Type B pancreatic cell (in vitro differentiated cells): ENCODE data around the gene LILRA1. TPM values are rescaled to one million over a fixed set of nuclear protein-coding genes. Genes with fewer than 3 reads are reported as not detected.
"Not testable (repeated sequence)": the region's sequence is repeated elsewhere in the genome, so short reads cannot be mapped to it uniquely, and the experiment has no call there.

ENCODE experiments used
- DNase-seq: peaks from one replicate; pipeline ENCODE4 v3.0.0; 2021; ENCODE audit warnings: mixed read lengths; ENCODE audit not compliant: unreplicated experiment; ENCODE audit errors: extremely low spot score
- H3K27ac Mint-ChIP-seq: 2 replicates; pipeline ENCODE4 v1.8.0; 2021; ENCODE audit warnings: mild to moderate bottlenecking, mixed read lengths
- H3K27me3 Mint-ChIP-seq: 2 replicates; pipeline ENCODE4 v1.8.0; 2021; ENCODE audit warnings: mixed read lengths
- H3K36me3 Mint-ChIP-seq: 2 replicates; pipeline ENCODE4 v1.8.0; 2021; ENCODE audit warnings: mixed read lengths
- H3K4me1 Mint-ChIP-seq: one replicate; pipeline ENCODE4 v1.8.0; 2021; ENCODE audit warnings: mixed read lengths; ENCODE audit not compliant: unreplicated experiment
- H3K4me3 Mint-ChIP-seq: 2 replicates; pipeline ENCODE4 v1.8.0; 2021; ENCODE audit warnings: mild to moderate bottlenecking, mixed read lengths
- H3K9me3 Mint-ChIP-seq: 2 replicates; pipeline ENCODE4 v1.8.0; 2021; ENCODE audit warnings: mixed read lengths
- long read RNA-seq: library from polyadenylated mRNA; unstranded; transcript quantifications from one replicate; pipeline ENCODE4 v2.0.0, GENCODE V29; 2020
- total RNA-seq: library from RNA; stranded (reverse); gene quantifications from 2 replicates; pipeline ENCODE4 v1.2.1, GENCODE V29; 2021; ENCODE audit warnings: low replicate concordance
- TF ChIP-seq, protein P1 (sequence below): fragments of 200-600 bp; sonication (generic); conservative IDR thresholded peaks from 2 replicates; pipeline ENCODE4 v1.5.0; 2021; ENCODE audit warnings: antibody characterized with exemption, mild to moderate bottlenecking

Gene LILRA1
- not detected in 2 replicates for total RNA-seq
- long read RNA-seq, result 0 reads

DNA sequence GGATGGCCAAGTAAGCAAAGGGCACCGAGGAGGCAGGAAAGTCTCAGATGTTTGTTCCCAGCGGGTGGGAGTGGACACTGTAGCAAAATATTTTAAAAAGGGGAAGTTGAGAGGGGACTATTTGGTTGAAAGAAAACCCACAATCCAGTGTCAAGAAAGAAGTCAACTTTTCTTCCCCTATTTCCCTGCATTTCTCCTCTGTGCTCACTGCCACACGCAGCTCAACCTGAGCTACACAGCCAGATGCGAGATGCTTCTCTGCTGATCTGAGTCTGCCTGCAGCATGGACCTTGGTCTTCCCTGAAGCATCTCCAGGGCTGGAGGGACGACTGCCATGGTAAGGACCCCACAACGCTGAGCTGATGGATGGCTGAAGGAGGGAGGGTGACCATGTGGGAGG, at the start of gene LILRA1:
TSS of gene LILRA1 (plus strand) at position 188 of the 400 bp plus-strand sequence. CDS start 613 bp downstream, outside the sequence.
- H3K36me3 Mint-ChIP-seq, DNase-seq, H3K27me3 Mint-ChIP-seq, H3K27ac Mint-ChIP-seq, H3K4me1 Mint-ChIP-seq, H3K4me3 Mint-ChIP-seq: not testable (repeated sequence)
- peaks cover 13% of the 10 kb centered on the region for H3K9me3 Mint-ChIP-seq

DNA sequence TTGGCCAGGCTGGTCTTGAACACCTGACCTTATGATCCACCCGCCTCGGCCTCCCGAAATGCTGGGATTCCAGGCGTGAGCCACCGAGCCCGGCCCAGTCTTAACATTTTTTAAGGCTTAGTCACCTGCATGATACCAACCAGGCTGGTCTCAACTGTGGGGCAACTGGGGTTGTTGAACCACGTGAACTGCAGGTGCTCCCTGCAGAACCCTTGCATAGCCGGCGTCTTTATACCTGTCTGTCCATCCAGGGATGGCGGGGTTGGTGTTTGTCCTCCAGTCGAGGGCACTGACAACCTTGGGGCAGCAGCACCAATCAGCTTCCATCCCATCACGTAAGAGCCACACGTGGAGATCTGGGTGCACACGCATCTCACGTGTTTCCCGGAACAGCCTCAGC, 44.6 kb upstream of the LILRA1 start:
- Mint-ChIP-seq H3K4me3 (no peak overlapping the region), H3K9me3 (peaks cover 15% of the 10 kb centered on the region), H3K27me3 (no peaks in the 10 kb centered on the region), H3K36me3 (no peaks in the 10 kb centered on the region), H3K27ac (no peak overlapping the region), H3K4me1 (no peaks in the 10 kb centered on the region)
- TF ChIP-seq, protein P1, sequence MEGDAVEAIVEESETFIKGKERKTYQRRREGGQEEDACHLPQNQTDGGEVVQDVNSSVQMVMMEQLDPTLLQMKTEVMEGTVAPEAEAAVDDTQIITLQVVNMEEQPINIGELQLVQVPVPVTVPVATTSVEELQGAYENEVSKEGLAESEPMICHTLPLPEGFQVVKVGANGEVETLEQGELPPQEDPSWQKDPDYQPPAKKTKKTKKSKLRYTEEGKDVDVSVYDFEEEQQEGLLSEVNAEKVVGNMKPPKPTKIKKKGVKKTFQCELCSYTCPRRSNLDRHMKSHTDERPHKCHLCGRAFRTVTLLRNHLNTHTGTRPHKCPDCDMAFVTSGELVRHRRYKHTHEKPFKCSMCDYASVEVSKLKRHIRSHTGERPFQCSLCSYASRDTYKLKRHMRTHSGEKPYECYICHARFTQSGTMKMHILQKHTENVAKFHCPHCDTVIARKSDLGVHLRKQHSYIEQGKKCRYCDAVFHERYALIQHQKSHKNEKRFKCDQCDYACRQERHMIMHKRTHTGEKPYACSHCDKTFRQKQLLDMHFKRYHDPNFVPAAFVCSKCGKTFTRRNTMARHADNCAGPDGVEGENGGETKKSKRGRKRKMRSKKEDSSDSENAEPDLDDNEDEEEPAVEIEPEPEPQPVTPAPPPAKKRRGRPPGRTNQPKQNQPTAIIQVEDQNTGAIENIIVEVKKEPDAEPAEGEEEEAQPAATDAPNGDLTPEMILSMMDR, result no peak
- no peak for DNase-seq

DNA sequence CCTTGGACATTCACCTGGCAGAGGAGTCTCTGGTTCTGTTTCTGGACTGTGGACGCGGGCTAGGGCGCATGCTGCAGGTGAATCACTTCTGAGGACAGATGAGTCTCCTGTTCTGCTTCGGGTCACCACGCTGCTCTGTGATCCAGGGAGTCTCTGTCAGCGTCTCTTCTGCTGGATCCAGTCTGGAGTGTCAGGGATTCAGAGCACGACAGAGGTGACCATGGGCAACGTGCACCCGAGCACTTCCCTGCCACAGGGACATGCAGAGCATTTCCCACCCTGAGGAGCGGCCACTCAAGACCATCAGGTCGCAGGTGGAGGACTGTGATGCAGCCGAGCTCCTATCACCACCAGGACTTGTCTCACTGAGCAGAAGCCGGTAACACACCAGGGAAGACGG, 44.2 kb upstream of the LILRA1 start:
- no peak for DNase-seq
- H3K4me3 Mint-ChIP-seq, result no peak overlapping the region
- TF ChIP-seq, protein P1, result no peak
- H3K27ac Mint-ChIP-seq, result no peak overlapping the region
- H3K36me3 Mint-ChIP-seq, result no peaks in the 10 kb centered on the region
- no peaks in the 10 kb centered on the region for H3K4me1 Mint-ChIP-seq
- H3K27me3 Mint-ChIP-seq, result no peaks in the 10 kb centered on the region
- peaks cover 13% of the 10 kb centered on the region for H3K9me3 Mint-ChIP-seq

DNA sequence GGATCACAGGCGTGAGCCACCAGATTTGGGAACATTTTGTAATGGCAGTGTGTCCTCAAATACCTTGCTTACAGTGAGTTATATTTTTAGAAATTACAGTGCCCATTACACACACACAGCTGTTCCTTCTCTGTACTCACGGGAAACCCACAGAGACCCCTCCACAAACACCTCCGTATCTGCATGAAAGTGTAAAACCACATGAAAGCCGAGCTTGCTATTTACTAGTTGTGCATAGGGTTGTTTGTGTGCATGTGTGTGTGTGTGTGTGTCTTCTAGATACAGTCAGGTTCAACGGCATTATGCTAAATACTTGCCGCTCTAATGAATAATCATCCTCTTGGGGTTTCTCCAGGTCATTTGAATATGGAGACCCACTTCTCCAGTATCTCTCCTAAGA, 42.1 kb upstream of the LILRA1 start:
- Mint-ChIP-seq H3K4me1 (no peaks in the 10 kb centered on the region), H3K27ac (no peak overlapping the region), H3K9me3 (peaks cover 6% of the 10 kb centered on the region), H3K36me3 (no peaks in the 10 kb centered on the region), H3K27me3 (no peaks in the 10 kb centered on the region), H3K4me3 (no peak overlapping the region)
- DNase-seq, result no peak
- TF ChIP-seq, protein P1, result no peak

DNA sequence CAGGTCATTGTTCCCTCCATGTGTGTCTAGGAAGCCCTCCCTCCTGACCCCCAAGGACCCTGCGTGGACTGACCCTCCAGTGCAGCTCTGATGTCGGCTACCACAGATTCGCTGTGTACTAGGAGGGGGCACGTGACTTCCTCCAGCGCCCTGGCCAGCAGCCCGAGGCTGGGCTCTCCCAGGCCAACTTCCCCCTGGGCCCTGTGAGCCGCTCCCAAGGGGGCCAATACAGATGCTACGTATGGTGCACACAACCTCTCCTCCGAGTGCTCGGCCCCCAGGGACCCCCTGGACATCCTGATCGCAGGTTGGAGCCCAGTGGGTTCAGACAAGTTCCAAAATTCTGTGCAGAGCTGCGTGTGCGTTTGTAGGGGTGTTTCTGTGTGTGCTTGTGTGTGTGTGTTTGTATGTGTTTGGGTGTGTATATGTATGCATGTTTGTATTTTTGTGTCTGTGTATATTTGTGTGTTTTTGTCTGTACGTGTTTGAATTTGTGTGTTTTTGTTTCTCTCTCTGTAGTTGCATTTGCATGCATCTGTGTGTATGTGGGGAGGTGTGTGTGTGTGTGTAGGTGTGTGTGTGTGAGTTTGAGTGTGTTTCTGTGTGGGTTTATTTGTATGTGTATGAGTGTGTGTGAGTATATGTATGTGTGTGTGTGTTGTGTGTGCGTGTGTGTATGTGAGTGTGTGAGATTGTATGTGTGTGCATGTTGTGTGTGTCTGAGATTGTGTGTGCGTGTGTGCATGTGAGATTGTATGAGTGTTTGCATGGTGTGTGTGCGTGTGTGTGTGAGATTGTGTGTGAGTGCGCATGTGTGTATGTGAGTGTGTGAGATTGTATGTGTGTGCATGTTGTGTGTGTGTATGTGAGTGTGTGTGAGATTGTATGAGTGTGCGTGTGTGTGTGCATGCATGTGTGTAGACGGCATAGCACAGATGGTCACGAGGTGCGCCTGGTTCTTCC, 41.2 kb upstream of the LILRA1 start:
- TF ChIP-seq, protein P1, result no peak
- H3K4me1 Mint-ChIP-seq, result no peaks in the 10 kb centered on the region
- H3K27ac Mint-ChIP-seq, result no peak overlapping the region
- no peak overlapping the region for H3K4me3 Mint-ChIP-seq
- DNase-seq, result no peak
- H3K36me3 Mint-ChIP-seq, result no peaks in the 10 kb centered on the region
- H3K9me3 Mint-ChIP-seq, result peaks cover 6% of the 10 kb centered on the region
- H3K27me3 Mint-ChIP-seq, result no peaks in the 10 kb centered on the region

DNA sequence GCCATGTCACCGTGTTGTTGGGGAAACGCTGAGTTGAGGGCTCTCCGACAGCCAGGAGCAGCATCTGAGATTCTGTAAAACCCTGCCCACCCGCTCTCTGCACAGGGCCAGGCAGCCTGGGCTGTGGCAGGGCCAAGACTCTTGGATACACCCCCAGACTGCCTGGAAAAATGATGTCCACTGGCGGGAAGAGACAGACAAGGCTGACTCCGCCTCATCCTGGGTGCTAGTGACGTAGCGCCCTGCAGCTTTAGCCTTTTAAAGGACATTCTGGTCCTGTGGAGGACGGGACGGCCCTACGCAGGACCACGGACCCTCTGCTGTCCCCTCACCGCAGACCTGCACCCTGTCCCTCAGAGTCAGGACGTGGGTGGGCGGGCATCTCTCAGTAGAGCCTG, 40.5 kb upstream of the LILRA1 start:
- no peaks in the 10 kb centered on the region for H3K36me3 Mint-ChIP-seq
- TF ChIP-seq, protein P1, result no peak
- no peak for DNase-seq
- H3K27me3 Mint-ChIP-seq, result no peaks in the 10 kb centered on the region
- H3K27ac Mint-ChIP-seq, result no peak overlapping the region
- H3K9me3 Mint-ChIP-seq, result peaks cover 6% of the 10 kb centered on the region
- H3K4me1 Mint-ChIP-seq, result no peaks in the 10 kb centered on the region
- no peak overlapping the region for H3K4me3 Mint-ChIP-seq
